Measurements from ENCODE around the gene BRD7. TPM values are rescaled to one million over a fixed set of nuclear protein-coding genes. Genes with fewer than 3 reads are reported as not detected.

BRD7 gene
- total RNA-seq, 4 donors from 2014 or later: 41.4 to 56.0 (median 46.8) TPM

DNA sequence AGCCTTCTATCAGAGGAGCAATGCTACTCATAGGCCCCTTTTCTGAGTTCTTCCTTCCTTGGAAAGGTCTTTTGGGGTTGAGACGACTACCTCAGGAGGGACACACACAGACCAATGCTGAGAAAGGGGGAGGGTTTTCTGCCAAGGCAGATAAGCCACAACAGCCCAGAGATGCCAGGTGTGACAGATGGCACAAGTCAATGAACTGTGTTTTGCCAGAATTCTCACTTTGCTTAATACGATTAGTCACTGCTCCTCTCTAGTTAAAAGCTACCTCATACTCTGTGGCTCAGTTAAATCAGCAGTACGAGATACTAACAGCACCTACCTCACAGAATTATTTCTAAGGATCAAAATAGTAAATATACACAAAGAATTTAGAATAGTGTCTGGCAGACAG lies 8.0 kb downstream of the BRD7 start:
- H3K36me3 ChIP-seq: peaks cover 14 to 15% of the 10 kb centered on the region in 2 donors
- H3K9me3 ChIP-seq: no peaks in the 10 kb centered on the region
- no peaks in the 10 kb centered on the region for H3K27me3 ChIP-seq
- TF ChIP-seq POLR2A (IDR thresholded peaks at IDR 0.05): no peak
- TF ChIP-seq, protein P1, sequence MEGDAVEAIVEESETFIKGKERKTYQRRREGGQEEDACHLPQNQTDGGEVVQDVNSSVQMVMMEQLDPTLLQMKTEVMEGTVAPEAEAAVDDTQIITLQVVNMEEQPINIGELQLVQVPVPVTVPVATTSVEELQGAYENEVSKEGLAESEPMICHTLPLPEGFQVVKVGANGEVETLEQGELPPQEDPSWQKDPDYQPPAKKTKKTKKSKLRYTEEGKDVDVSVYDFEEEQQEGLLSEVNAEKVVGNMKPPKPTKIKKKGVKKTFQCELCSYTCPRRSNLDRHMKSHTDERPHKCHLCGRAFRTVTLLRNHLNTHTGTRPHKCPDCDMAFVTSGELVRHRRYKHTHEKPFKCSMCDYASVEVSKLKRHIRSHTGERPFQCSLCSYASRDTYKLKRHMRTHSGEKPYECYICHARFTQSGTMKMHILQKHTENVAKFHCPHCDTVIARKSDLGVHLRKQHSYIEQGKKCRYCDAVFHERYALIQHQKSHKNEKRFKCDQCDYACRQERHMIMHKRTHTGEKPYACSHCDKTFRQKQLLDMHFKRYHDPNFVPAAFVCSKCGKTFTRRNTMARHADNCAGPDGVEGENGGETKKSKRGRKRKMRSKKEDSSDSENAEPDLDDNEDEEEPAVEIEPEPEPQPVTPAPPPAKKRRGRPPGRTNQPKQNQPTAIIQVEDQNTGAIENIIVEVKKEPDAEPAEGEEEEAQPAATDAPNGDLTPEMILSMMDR (IDR thresholded peaks at IDR 0.05): no peak
- no peak overlapping the region for H3K4me3 ChIP-seq (replicated peaks in 1 of 3)
- intact Hi-C loops (cut with DNase I): loop anchor here (5.0 kb wide), 1 partner anchor 333 kb away; the partner anchor contains the start of gene CNEP1R1
- peaks cover under 1 to 9% of the 10 kb centered on the region in 2 donors for H3K4me1 ChIP-seq
- whole genome bisulfite sequencing, 2 donors: 81 to 84% methylated on average over 3 of the region's 3 CpGs
- no peak overlapping the region for H3K27ac ChIP-seq
- no peak for DNase-seq

DNA sequence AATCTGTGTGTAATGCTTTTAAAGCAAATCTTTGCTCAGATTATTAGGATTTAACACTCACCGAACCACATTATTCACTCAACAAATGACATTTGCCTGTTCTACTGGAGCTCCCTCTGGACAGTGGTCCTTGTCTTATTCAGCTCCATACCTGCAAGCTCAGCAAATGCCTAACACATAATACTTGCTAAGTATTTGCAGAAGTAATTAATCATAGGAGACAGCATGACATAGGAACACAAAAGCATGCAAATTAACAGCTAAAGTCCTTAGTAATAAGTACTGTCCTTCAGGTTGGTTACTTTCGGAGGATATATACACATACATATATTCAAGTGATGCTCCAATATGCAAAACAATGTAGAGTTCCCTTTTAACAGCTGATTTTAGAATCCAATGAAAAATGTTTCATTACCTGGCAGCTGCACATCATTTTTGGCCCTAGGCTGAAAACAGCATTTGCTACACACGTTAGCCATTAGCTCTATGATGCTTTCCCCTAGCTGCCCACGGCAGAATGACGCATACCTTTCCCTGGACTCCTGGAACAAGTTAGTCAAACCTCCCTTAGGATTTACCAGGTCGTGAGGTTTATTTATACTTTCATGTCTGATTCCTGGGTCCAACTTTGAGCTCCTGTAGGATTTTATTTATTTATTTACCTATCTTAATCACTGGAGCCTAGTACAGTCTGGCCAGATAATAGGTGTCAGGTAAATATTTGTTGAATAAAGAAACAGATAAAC lies 8.6 kb downstream of the BRD7 start:
- WGBS, 2 donors: 79 to 81% methylated on average over 6 of the region's 6 CpGs
- Histone ChIP-seq H3K36me3 (peaks cover 14 to 15% of the 10 kb centered on the region in 2 donors), H3K4me1 (peaks cover 0 to 3% of the 10 kb centered on the region in 2 donors), H3K4me3 (replicated peaks in 1 of 3) (no peak overlapping the region), H3K27me3 (no peaks in the 10 kb centered on the region), H3K9me3 (no peaks in the 10 kb centered on the region), H3K27ac (no peak overlapping the region)
- TF ChIP-seq, protein P1 (IDR thresholded peaks at IDR 0.05): no peak
- no peak for TF ChIP-seq POLR2A (IDR thresholded peaks at IDR 0.05)
- DNase-seq: no peak
- intact Hi-C loops (cut with DNase I): loop anchor here (5.0 kb wide), 1 partner anchor 333 kb away; the partner anchor contains the start of gene CNEP1R1

DNA sequence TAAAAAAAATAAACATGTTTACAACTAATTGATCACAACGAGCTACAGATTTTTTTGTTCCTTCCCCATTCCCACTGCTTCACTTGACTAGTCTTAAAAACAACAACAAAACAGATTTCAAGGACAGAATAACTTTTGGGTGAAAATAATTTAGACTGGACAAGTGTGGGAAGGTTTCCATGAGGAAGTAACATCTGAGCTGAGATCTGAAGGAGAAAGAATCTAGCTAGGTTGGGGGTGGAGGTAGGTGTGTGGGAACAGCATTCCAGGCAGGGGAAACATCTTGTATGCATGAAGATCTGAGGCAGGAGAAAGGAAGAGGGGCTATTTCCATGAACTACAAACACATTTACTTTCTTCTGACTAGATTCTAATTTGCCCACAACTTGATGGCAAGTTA lies 9.2 kb downstream of the BRD7 start:
- H3K36me3 ChIP-seq: peaks cover 14 to 15% of the 10 kb centered on the region in 2 donors
- WGBS, 2 donors: 47 to 48% methylated on average over 1 of the region's 1 CpG
- H3K4me1 ChIP-seq: peaks cover 0 to 3% of the 10 kb centered on the region in 2 donors
- no peaks in the 10 kb centered on the region for H3K9me3 ChIP-seq
- TF ChIP-seq, protein P1 (IDR thresholded peaks at IDR 0.05): no peak
- no peak for TF ChIP-seq POLR2A (IDR thresholded peaks at IDR 0.05)
- intact Hi-C loops (cut with DNase I): loop anchor here (5.0 to 10.0 kb wide), 2 partner anchors 145 to 332 kb away; partner anchors contain the start of gene CNEP1R1
- H3K4me3 ChIP-seq (replicated peaks in 1 of 3): no peak overlapping the region
- no peaks in the 10 kb centered on the region for H3K27me3 ChIP-seq
- DNase-seq: no peak
- H3K27ac ChIP-seq: no peak overlapping the region

DNA sequence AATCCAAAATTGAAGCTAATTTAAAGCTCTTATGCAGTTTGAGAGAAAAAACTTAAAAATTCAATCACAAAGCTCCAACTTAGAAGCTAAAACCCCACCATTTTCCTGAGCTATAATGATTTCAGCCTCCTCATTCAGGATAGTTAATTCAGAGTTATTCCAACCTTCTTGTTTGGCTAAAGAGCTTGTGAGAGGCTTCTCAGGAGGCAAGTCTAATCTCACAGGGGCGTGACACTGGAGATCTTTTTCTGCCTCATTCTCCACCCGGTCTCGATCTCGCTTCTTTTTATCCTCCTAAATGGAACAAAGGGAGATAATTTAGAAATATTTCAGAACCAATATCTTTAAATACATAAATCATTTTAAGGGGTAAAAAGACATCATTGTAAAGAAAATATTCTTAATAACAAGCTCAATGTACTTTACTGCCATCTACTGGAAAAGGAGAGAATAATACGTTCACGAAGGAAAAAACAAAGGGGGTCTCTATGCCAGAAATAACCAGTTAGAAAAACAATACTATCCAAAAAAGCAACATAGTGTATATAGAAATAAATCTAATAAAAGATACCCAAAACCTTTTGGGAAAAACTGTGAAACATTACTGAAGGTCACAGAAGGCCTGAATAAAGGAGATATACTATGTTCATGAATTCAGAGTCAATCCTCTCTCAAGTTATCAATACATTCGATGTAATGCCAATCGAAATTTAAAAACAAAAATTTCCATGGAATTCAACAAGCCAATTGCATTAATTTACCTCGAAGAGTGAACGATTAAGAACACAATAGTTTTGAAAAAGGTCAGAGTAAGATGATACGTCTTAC lies 13.9 kb downstream of the BRD7 start:
- H3K27ac ChIP-seq: no peak overlapping the region
- intact Hi-C loops (cut with DNase I): loop anchor here (10.0 kb wide), 1 partner anchor 140 kb away; no protein-coding TSS in a partner anchor
- WGBS, 2 donors: 76% methylated on average over 11 of the region's 11 CpGs
- peaks cover 0 to 3% of the 10 kb centered on the region in 2 donors for H3K4me1 ChIP-seq
- TF ChIP-seq, protein P1 (IDR thresholded peaks at IDR 0.05): peak in 4 of 6 experiments; percentile 37 to 65 (median 58)
- no peak for TF ChIP-seq POLR2A (IDR thresholded peaks at IDR 0.05)
- H3K4me3 ChIP-seq (replicated peaks in 1 of 3): no peak overlapping the region
- no peak for DNase-seq
- H3K36me3 ChIP-seq: peaks cover 0 to 12% of the 10 kb centered on the region in 2 donors
- no peaks in the 10 kb centered on the region for H3K27me3 ChIP-seq
- no peaks in the 10 kb centered on the region for H3K9me3 ChIP-seq
